HG03575 (cell line): ENCODE results near the gene CACNA1B.

Experiments used
- ATAC-seq: cut with Tn5 transposase; IDR thresholded peaks from one replicate; pipeline ENCODE4 v1.9.1; 2021; ENCODE audit not compliant: unreplicated experiment, insufficient number of reproducible peaks, low FRiP score; ENCODE audit errors: extremely low read depth

Gene CACNA1B

GRCh38 chr9:138020120-138020794 is 142.7 kb downstream of the CACNA1B start:
- ATAC-seq, result no peak

- no peak for ATAC-seq
These were observed 143.2 kb downstream of the CACNA1B start for GRCh38 chr9:138020795-138021182.

- ATAC-seq, result no peak
These were observed 143.9 kb downstream of the CACNA1B start for GRCh38 chr9:138021251-138022056.

- ATAC-seq, result no peak
These were observed 144.6 kb downstream of the CACNA1B start for GRCh38 chr9:138022121-138022741.

GRCh38 chr9:138022756-138023393 is 145.3 kb downstream of the CACNA1B start:
- ATAC-seq, result no peak

GRCh38 chr9:138023394-138024124 is 146.0 kb downstream of the CACNA1B start:
- no peak for ATAC-seq

- no peak for ATAC-seq
These were observed 146.5 kb downstream of the CACNA1B start for GRCh38 chr9:138024131-138024530.

- no peak for ATAC-seq
These were observed 147.3 kb downstream of the CACNA1B start for GRCh38 chr9:138024831-138025291.

- ATAC-seq, result no peak
These were observed 147.8 kb downstream of the CACNA1B start for GRCh38 chr9:138025417-138025816.

- ATAC-seq, result no peak
These were observed 148.3 kb downstream of the CACNA1B start for GRCh38 chr9:138025908-138026307.

- ATAC-seq, result no peak
These were observed 151.0 kb downstream of the CACNA1B start for GRCh38 chr9:138028596-138028995.

- ATAC-seq, result no peak
These were observed 153.6 kb downstream of the CACNA1B start for GRCh38 chr9:138031186-138031585.

GRCh38 chr9:138033950-138034349 is 156.4 kb downstream of the CACNA1B start:
- no peak for ATAC-seq

GRCh38 chr9:138037140-138037539 is 159.6 kb downstream of the CACNA1B start:
- ATAC-seq, result no peak

GRCh38 chr9:138038244-138038671 is 160.7 kb downstream of the CACNA1B start:
- no peak for ATAC-seq

GRCh38 chr9:138040446-138041430 is 163.2 kb downstream of the CACNA1B start:
- ATAC-seq, result no peak

- no peak for ATAC-seq
These were observed 164.6 kb downstream of the CACNA1B start for GRCh38 chr9:138042146-138042545.

GRCh38 chr9:138042640-138043039 is 165.1 kb downstream of the CACNA1B start:
- ATAC-seq, result no peak
